AG09319 (cell line): ENCODE measurements around the gene OR2T35.
A peak's percentile ranks its signal among the peaks of the same experiment; 100 is the strongest.

Experiments
- DNase-seq: peaks from one replicate; pipeline ENCODE4 v3.0.0-alpha.2; 2010; ENCODE audit warnings: low read depth; ENCODE audit errors: extremely low read depth
- CTCF ChIP-seq: IDR thresholded peaks from 2 replicates; pipeline ENCODE4 v1.5.1; 2011; ENCODE audit warnings: low read depth, mild to moderate bottlenecking, inconsistent platforms, low read length, moderate library complexity

OR2T35 gene

GRCh38 chr1:248622570-248623001, 22.5 kb downstream of the OR2T35 start:
- peak; percentile 10 for DNase-seq
- TF ChIP-seq CTCF, result peak; percentile 30

- TF ChIP-seq CTCF, result no peak
- no peak for DNase-seq
Observed at GRCh38 chr1:248621770-248622169, 23.3 kb downstream of the OR2T35 start.

GRCh38 chr1:248618878-248619277, 26.2 kb downstream of the OR2T35 start:
- peak; percentile 61 for TF ChIP-seq CTCF

GRCh38 chr1:248618119-248618518, 27.0 kb downstream of the OR2T35 start:
- TF ChIP-seq CTCF, result no peak
- no peak for DNase-seq

More at GRCh38 chr1:248618878-248619277, 26.2 kb downstream of the OR2T35 start:
- peak; percentile 2 for DNase-seq

GRCh38 chr1:248613742-248614141, 31.3 kb downstream of the OR2T35 start:
- TF ChIP-seq CTCF, result no peak
- DNase-seq, result no peak

- no peak for DNase-seq
- TF ChIP-seq CTCF, result no peak
Observed at GRCh38 chr1:248611883-248612414, 33.1 kb downstream of the OR2T35 start.

- no peak for DNase-seq
Observed at GRCh38 chr1:248610301-248610700, 34.8 kb downstream of the OR2T35 start.

More at GRCh38 chr1:248610301-248610700, 34.8 kb downstream of the OR2T35 start:
- no peak for TF ChIP-seq CTCF
